Natural killer cell (primary cell): ENCODE data around the gene CREBBP. TPM values are rescaled to one million over a fixed set of nuclear protein-coding genes. Genes with fewer than 3 reads are reported as not detected.

Source experiments
- ATAC-seq, 3 donors: fragments of 150-1000 bp in 2 of 3; fragments of 200-7000 bp in 1 of 3; cut with Tn5 transposase; 1 replicate in 1 of 3; 2 replicates in 2 of 3; pipeline ENCODE4 v1.10.0; 2021; ENCODE audit warnings: mild to moderate bottlenecking in 2 of 3, moderate library complexity in 2 of 3
- DNase-seq, 2 donors: peaks; one replicate each; pipeline versions ENCODE4 v3.0.0 to v3.0.0-alpha.2; 2013 to 2021; ENCODE audit warnings: mixed read lengths in 1 of 2
- H3K27ac ChIP-seq: one replicate; pipeline ENCODE4 v1.5.1; 2013; ENCODE audit warnings: mild to moderate bottlenecking, low read length
- H3K27me3 ChIP-seq: one replicate; pipeline ENCODE4 v1.6.1; 2013; ENCODE audit warnings: low read length; ENCODE audit not compliant: control insufficient read depth, insufficient read depth
- H3K36me3 ChIP-seq: one replicate; pipeline ENCODE4 v1.6.1; 2013; ENCODE audit warnings: low read length; ENCODE audit not compliant: control insufficient read depth, insufficient read depth
- H3K4me1 ChIP-seq: one replicate; pipeline ENCODE4 v1.6.1; 2013; ENCODE audit warnings: low read length; ENCODE audit not compliant: control insufficient read depth, insufficient read depth
- H3K4me3 ChIP-seq: one replicate; pipeline ENCODE4 v1.5.1; 2013; ENCODE audit warnings: low read length
- H3K9me3 ChIP-seq: one replicate; pipeline ENCODE4 v1.6.1; 2013; ENCODE audit warnings: low read length; ENCODE audit not compliant: control insufficient read depth, insufficient read depth
- H3K27ac Mint-ChIP-seq, 2 donors: one replicate each; pipeline ENCODE4 v1.8.0; 2022; ENCODE audit warnings: mild to moderate bottlenecking in 2 of 2, mixed read lengths in 2 of 2, moderate library complexity in 1 of 2
- H3K27me3 Mint-ChIP-seq, 2 donors: one replicate each; pipeline ENCODE4 v1.8.0; 2022; ENCODE audit warnings: low read depth in 2 of 2, mixed read lengths in 2 of 2
- H3K36me3 Mint-ChIP-seq: one replicate; pipeline ENCODE4 v1.8.0; 2022; ENCODE audit warnings: mixed read lengths
- H3K4me1 Mint-ChIP-seq, 2 donors: one replicate each; pipeline ENCODE4 v1.8.0; 2022; ENCODE audit warnings: mixed read lengths in 2 of 2
- H3K4me3 Mint-ChIP-seq: one replicate; pipeline ENCODE4 v1.8.0; 2022; ENCODE audit warnings: mild to moderate bottlenecking, moderate library complexity, mixed read lengths
- H3K9me3 Mint-ChIP-seq, 2 donors: one replicate each; pipeline ENCODE4 v1.8.0; 2022; ENCODE audit warnings: mixed read lengths in 2 of 2
- CTCF ChIP-seq: fragments of 200-600 bp; IDR thresholded peaks from one replicate; pipeline ENCODE4 v1.8.0; 2022; ENCODE audit warnings: antibody characterized with exemption
- WGBS: methylation state at CpG from one replicate; pipeline ENCODE4 v1.1.7; 2013; ENCODE audit warnings: missing lambda C conversion rate; ENCODE audit not compliant: insufficient coverage; 5-methylcytosine and 5-hydroxymethylcytosine counted together
- intact Hi-C: fragments of 100-400 bp; cut with micrococcal nuclease; formaldehyde crosslinking; loops from one replicate; pipeline ENCODE4 v1.14.2; 2022
- total RNA-seq, 4 donors: library from RNA; stranded (reverse); fragments of 120-200 nt in 1 of 4; gene quantifications; one replicate each; pipeline versions ENCODE4 v1.2.3 to v1.2.4, GENCODE V29; 2013 to 2022

CREBBP gene
- total RNA-seq, 3 donors from 2014 or later (not counting 1 experiment from before 2014, with no cell fraction given), result 197 to 234 (median 224) TPM

- Mint-ChIP-seq H3K9me3 (no peaks in the 10 kb centered on the region), H3K36me3 (no peaks in the 10 kb centered on the region), H3K27ac (no peak overlapping the region), H3K4me3 (peak overlapping the region; percentile 22), H3K4me1 (peaks cover 14 to 16% of the 10 kb centered on the region in 2 donors), H3K27me3 (no peaks in the 10 kb centered on the region)
- no peak overlapping the region for H3K27ac ChIP-seq
- H3K4me3 ChIP-seq, result no peak overlapping the region
- ATAC-seq (no peak), DNase-seq (no peak)
- whole genome bisulfite sequencing, result 89% methylated on average over 11 of the region's 11 CpGs
- TF ChIP-seq CTCF, result no peak
- intact Hi-C loops, result no loop called here
- no peaks in the 10 kb centered on the region for H3K36me3 ChIP-seq
- peaks cover 15% of the 10 kb centered on the region for H3K4me1 ChIP-seq
- no peaks in the 10 kb centered on the region for H3K9me3 ChIP-seq
- H3K27me3 ChIP-seq, result no peaks in the 10 kb centered on the region
Measured at GRCh38 chr16:3720418-3720817, 160.1 kb downstream of the CREBBP start.

- peaks cover 15% of the 10 kb centered on the region for H3K4me1 ChIP-seq
- no peak for TF ChIP-seq CTCF
- no peaks in the 10 kb centered on the region for H3K27me3 ChIP-seq
- DNase-seq (no peak), ATAC-seq (no peak)
- H3K27ac Mint-ChIP-seq, result peak overlapping the region in 1 of 2 donors; percentile 68
- intact Hi-C loops, result no loop called here
- H3K36me3 Mint-ChIP-seq, result no peaks in the 10 kb centered on the region
- H3K9me3 Mint-ChIP-seq, result no peaks in the 10 kb centered on the region
- no peaks in the 10 kb centered on the region for H3K27me3 Mint-ChIP-seq
- H3K4me3 ChIP-seq, result no peak overlapping the region
- no peaks in the 10 kb centered on the region for H3K9me3 ChIP-seq
- 97% methylated on average over 9 of the region's 10 CpGs for WGBS
- H3K4me1 Mint-ChIP-seq, result peaks cover 16 to 22% of the 10 kb centered on the region in 2 donors
- H3K27ac ChIP-seq, result no peak overlapping the region
- H3K36me3 ChIP-seq, result no peaks in the 10 kb centered on the region
- H3K4me3 Mint-ChIP-seq, result no peak overlapping the region
Measured at GRCh38 chr16:3718628-3719027, 161.9 kb downstream of the CREBBP start.

GRCh38 chr16:3718019-3718391 lies 162.5 kb downstream of the CREBBP start:
- Histone ChIP-seq H3K36me3 (no peaks in the 10 kb centered on the region), H3K4me3 (peak overlapping the region; percentile 60)

More at GRCh38 chr16:3718019-3718391, 162.5 kb downstream of the CREBBP start:
- DNase-seq (no peak), ATAC-seq (no peak)
- Mint-ChIP-seq H3K4me3 (peak overlapping the region; percentile 68), H3K27me3 (no peaks in the 10 kb centered on the region), H3K4me1 (peaks cover 16 to 22% of the 10 kb centered on the region in 2 donors), H3K36me3 (no peaks in the 10 kb centered on the region), H3K9me3 (no peaks in the 10 kb centered on the region), H3K27ac (peak overlapping the region; percentile 57 to 68)
- WGBS, result 40% methylated on average over 3 of the region's 5 CpGs
- intact Hi-C loops, result no loop called here
- no peak for TF ChIP-seq CTCF
- H3K4me1 ChIP-seq, result peaks cover 15% of the 10 kb centered on the region
- peak overlapping the region; percentile 77 for H3K27ac ChIP-seq
- H3K9me3 ChIP-seq, result no peaks in the 10 kb centered on the region
- H3K27me3 ChIP-seq, result no peaks in the 10 kb centered on the region
